22Rv1 (cell line): ENCODE measurements around the gene MUC15.

Experiments used
- ZFX ChIP-seq: fragments of 450-650 bp; IDR thresholded peaks from 2 replicates; pipeline ENCODE4 v1.6.1; 2017; ENCODE audit warnings: antibody characterized with exemption, borderline replicate concordance
- TF ChIP-seq, protein P1 (sequence below): fragments of 450-650 bp; IDR thresholded peaks from 2 replicates; pipeline ENCODE4 v1.5.1; 2017; ENCODE audit warnings: mild to moderate bottlenecking

DNA sequence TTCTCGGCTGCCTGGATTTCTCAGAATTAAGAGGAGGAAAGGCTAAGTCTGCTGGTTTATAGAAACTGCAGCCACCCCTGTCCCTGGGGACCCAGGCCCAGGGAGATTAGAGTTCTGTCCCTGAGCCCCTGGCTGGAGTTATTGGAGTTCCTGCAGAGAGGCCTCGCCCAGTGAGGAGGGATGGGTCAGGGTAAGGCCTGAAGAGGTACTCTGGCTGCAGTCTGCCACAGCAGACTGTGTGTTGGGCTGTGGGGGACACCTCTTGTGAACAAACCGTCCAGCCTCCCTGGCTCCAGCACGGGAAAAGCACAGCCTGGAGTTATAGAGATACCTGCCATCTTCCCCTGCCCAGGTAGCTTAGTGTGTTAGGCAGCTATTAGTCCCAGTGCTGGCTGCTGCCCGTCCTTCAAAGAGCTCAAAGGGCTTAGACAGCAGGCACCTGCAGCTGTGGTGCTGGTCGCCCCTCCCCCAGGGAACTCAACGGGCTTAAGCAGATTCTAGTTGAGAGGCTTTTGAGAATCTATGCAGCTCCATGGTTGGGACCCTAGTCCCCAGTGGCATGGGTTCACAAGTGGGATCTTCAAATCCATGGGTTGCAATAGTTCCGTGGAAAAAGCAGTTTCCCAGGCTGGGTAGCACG is 36.6 kb upstream of the MUC15 start:
- TF ChIP-seq, protein P1, sequence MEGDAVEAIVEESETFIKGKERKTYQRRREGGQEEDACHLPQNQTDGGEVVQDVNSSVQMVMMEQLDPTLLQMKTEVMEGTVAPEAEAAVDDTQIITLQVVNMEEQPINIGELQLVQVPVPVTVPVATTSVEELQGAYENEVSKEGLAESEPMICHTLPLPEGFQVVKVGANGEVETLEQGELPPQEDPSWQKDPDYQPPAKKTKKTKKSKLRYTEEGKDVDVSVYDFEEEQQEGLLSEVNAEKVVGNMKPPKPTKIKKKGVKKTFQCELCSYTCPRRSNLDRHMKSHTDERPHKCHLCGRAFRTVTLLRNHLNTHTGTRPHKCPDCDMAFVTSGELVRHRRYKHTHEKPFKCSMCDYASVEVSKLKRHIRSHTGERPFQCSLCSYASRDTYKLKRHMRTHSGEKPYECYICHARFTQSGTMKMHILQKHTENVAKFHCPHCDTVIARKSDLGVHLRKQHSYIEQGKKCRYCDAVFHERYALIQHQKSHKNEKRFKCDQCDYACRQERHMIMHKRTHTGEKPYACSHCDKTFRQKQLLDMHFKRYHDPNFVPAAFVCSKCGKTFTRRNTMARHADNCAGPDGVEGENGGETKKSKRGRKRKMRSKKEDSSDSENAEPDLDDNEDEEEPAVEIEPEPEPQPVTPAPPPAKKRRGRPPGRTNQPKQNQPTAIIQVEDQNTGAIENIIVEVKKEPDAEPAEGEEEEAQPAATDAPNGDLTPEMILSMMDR = no peak
- TF ChIP-seq ZFX = no peak
